ENCODE measurements around the gene VPS26C.

The VPS26C gene

GRCh38 chr21:37264808-37265207, 2.3 kb downstream of the VPS26C start:
- no peak for DNase-seq (ENCODE audit: low read depth)

GRCh38 chr21:37263827-37264600, 3.1 kb downstream of the VPS26C start:
- no peak for DNase-seq (ENCODE audit: low read depth)

DNA sequence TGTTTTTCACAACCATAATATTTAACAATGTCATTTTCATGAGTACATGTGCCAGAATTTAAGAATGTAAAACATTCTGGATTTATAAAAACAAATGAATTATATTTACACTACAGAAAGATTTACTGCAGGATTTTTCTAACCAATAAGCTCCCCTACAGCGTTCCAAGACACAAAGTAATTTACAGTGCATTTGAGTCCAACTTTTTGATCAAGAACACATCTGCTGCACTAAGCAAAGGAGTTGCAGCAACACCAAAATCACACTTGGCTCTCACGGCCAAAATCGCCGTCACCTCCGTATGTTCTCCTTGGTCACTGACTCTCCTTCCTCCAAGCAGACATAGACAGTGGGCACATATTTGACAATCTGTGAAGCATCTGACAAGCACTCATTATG, 7.7 kb downstream of the VPS26C start:
- DNase-seq (ENCODE audit: low read depth): no peak

DNA sequence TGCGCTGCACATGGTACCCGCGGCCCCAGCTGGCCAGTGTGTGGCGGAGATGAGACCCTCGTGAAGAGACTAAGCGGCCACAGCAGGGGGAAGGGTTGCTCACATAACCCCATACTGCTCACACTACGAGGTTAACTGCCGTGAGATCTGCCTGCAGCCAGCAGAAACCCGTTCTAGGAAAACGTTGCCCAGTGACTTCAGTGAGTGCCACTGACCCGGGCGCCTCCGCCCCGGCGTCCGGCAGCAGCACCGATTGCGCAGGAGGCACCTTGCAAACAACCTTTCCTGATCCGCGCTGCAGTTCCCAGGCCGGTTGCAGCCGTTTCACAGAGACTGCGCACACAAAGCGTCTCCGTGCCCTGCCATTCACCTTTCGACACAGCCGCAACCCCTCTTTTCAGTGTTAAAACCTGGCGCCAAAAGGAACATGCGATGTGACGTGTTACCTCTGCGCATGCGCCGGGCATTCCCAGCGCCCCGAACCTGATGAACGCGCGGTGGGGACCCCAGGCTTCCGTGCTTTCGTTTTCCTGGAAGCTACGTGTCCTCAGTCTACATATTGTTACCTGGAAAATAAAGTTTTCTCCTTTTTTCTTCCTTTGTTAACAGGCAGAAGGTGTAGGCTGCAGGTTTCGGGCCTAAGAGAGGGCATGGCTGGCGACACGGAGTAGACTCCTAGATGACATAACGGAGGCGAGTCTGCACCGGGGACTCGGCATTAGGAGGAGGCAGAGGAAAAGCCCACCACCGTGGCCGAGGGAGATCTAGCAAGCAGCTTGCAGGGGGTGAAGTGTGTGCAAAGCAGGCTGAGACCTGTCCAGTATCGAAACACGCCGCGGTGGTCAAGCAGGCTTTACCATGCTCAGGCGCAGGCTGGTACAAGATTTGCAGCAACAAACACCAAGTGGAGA, 8.9 kb downstream of the VPS26C start:
- DNase-seq (ENCODE audit: low read depth): peak; percentile 69

DNA sequence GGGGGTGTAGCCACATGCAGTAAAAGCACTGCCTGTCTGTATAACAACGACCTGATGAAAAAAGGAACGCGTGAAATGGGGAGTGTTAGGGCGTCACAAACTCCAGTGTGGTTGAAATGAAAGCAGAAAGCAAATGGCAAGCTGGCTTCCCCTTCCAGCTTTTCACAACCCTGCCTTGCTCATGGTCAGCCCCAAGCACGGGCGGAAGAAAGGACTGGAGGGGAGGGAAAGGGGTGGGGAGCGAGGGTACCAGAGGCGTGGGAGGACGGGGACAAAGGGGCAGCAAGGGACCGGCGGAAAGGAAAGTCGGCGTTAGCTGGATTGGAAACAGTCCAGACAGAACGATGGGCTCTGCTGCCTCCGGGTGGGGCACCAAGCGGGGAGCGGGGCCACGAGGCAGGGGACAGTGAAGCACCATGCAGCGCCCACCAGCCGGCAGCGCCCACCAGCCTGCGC, 9.6 kb downstream of the VPS26C start:
- no peak for DNase-seq (ENCODE audit: low read depth)

GRCh38 chr21:37253991-37254390, 13.1 kb downstream of the VPS26C start:
- no peak for DNase-seq (ENCODE audit: low read depth)

DNA sequence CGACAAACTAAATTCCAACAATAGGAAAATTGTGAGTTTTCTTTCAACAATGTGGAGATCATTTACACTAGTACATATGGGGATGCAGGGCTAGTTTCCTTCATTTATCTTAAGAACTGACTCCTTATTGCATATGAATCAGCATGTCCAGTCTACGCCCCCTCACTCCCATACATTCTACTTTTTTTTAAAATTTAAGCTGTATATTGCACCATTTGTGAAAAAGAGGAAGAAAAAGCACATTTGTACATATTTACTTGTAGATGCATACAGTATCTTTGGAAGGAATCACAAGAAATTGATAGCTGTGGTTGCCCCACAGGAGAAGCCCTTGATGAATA, 15.9 kb downstream of the VPS26C start:
- no peak for DNase-seq (ENCODE audit: low read depth)

- DNase-seq (ENCODE audit: low read depth): no peak
Observed at GRCh38 chr21:37249112-37249904, 17.8 kb downstream of the VPS26C start.

DNA sequence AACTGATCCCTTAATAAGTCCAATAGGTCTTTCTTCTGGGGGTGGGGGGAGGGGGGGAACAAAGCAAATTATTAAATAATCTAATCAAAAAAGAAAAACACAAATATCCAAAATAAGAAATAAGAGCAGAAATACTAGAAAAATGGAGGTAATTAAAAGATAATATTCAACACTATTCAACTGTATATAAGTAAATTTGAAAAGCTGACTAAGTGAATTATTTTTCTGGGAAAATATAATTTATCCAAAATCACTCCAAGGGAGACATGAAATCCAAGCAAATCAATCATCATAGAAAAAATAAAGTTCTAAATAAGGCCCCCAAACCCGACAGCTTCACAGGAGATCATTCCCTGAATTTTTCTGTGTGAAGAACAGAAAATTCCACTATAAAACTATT, 18.8 kb downstream of the VPS26C start:
- no peak for DNase-seq (ENCODE audit: low read depth)

- DNase-seq (ENCODE audit: low read depth): no peak
Observed at GRCh38 chr21:37245151-37245550, 22.0 kb downstream of the VPS26C start.

GRCh38 chr21:37244501-37245095, 22.5 kb downstream of the VPS26C start:
- no peak for DNase-seq (ENCODE audit: low read depth)

DNA sequence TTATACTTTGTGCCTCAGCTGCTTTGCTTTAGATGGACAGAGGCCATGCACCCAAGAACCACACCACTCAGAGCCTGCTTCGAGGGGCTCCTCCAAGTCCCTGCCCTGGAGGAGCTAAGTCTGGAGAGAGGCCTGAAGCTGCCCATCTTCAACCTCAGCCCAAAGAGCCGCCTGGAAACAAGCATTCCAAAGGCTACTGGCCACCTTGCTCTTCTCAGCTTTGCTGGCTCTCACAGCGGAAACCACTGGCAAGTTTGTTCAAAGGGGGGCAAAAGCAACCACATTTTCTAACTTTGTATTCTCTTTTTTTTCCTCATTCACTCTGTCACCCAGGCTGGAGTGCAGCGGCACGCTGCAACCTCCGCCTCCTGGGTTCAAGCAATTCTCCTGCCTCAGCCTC, 23.2 kb downstream of the VPS26C start:
- no peak for DNase-seq (ENCODE audit: low read depth)

GRCh38 chr21:37241426-37241825, 25.7 kb downstream of the VPS26C start:
- DNase-seq (ENCODE audit: low read depth): no peak

- DNase-seq (ENCODE audit: low read depth): no peak
Observed at GRCh38 chr21:37240978-37241377, 26.2 kb downstream of the VPS26C start.

DNA sequence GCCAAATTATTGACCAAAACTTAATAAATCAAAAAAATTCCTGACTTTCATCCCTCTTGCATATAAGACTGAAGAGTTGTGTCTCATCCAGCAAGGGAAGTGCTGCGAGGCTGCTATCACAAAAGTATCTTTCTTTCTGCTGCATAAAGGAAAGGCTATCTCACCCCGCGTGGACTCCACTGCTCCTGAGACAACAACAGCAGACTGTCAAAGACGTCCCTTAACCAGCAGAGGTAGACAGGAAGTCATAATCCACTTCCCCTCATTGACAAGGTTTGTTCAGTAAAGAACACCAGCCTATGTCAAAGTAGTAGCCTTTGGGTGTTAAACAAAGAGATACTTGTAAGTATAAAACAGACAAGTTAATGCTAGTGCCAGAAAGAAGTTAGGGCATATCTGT, 29.4 kb downstream of the VPS26C start:
- DNase-seq (ENCODE audit: low read depth): no peak

DNA sequence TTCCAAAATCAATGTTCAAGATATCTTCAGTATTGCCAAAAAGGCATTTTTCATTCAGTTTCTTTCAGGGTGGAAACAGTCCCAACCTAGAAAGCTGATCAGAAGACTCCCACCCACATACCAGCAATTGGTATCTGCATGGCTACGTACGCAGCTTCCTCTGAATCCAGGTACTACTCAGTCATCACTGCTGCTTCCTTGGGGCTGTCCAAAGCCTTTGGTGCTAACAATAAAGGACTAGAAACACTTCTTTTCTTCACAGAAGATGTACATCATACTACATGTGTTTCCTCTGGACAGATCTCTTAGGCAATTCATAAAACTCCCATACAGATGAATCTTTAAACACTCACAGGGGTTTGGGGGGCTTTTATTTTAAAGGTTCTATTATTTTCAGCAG, 29.8 kb downstream of the VPS26C start:
- no peak for DNase-seq (ENCODE audit: low read depth)

DNA sequence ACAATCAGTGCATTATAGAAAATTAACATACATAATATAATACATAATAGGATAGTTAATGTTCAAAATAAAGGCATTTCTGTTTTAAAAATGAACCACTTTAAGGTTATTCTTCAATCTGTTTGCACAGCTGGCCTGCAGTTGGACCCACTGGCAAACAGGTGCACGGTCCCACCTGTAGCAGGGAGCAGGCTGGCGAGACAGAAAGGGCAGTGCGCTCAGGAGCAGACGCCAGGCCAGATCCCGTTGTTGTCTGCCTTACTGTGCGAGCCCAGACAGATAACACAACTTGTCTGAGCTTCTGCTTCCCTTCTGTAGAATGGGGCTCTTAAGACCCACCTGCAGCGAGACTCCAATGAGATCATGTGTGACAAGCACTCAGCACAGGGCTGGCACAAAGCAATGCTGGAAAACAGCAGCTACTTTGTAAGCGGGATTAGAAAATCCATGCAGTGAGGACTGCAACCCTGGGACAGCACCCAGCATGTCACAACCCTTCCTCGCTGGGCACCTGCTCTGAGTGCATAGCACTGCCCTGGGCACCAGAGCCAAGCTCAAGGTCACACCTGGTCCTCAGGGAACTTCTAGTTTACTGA, 33.5 kb downstream of the VPS26C start:
- DNase-seq (ENCODE audit: low read depth): no peak

DNA sequence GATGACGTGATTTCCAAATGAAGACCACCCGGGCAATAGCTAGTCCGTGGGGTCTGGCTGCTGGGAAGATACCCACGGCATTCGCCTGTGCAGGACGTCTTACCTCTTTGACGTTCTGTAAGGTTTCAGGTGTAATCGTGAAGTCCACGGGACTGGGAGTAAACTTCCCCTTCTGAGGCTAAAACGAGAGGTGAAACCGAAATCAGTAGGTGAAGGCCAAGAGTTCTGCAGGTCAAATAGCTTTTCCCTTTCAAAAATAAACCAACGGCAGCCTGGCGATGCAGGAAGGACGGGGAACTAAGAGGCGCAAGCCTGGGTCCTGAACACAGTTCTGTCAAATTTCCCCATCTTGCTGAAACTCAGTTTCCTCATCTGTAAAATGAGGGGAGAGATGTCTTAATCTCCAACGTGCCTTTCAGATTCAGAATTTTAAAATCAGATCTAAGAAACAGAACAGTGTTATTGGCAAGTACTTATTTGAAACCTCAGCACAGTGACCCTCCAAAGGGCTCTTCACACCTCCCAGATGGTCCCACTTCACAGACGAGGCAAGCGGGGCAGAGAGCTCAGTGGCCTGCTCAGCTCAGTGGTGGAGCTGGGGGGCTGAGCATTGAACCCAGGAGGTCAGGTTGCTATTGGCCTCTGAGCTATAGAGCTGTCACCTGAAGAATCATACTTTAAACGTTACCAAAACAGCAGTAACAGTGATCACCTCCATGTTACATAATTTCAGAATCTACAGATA, 34.7 kb downstream of the VPS26C start:
- no peak for DNase-seq (ENCODE audit: low read depth)

- no peak for DNase-seq (ENCODE audit: low read depth)
Observed at GRCh38 chr21:37231671-37232070, 35.5 kb downstream of the VPS26C start.

- no peak for DNase-seq (ENCODE audit: low read depth)
Observed at GRCh38 chr21:37231249-37231645, 35.9 kb downstream of the VPS26C start.
